Measurements from ENCODE around the gene NLGN2. TPM values are rescaled to one million over a fixed set of nuclear protein-coding genes. Genes with fewer than 3 reads are reported as not detected.

NLGN2 gene
- total and polyA plus RNA-seq, 5 experiments from 2014 or later, result 0.03 to 14.7 (median 0.23) TPM

- Mint-ChIP-seq H3K4me1 (peaks cover 11 to 27% (median 18%) of the 10 kb centered on the region in 4 donors), H3K36me3 (peaks cover 0 to 29% (median 0%) of the 10 kb centered on the region in 3 donors), H3K27me3 (no peaks in the 10 kb centered on the region), H3K4me3 (no peak overlapping the region), H3K27ac (peak overlapping the region in 7 of 10 donors; percentile 43 to 84 (median 56)), H3K9me3 (no peaks in the 10 kb centered on the region)
- ATAC-seq (no peak), DNase-seq (no peak)
- POLR2A ChIA-PET, result interaction anchor here (0.7 to 18.5 kb wide), 5 partner anchors 15 to 25 kb away, joined by 3 to 295 read pairs (median 3); partner anchors contain the start of genes POLR2A, SLC35G6, TMEM102 and ZBTB4
Observed at GRCh38 chr17:7460850-7461660, 53.4 kb downstream of the NLGN2 start.

DNA sequence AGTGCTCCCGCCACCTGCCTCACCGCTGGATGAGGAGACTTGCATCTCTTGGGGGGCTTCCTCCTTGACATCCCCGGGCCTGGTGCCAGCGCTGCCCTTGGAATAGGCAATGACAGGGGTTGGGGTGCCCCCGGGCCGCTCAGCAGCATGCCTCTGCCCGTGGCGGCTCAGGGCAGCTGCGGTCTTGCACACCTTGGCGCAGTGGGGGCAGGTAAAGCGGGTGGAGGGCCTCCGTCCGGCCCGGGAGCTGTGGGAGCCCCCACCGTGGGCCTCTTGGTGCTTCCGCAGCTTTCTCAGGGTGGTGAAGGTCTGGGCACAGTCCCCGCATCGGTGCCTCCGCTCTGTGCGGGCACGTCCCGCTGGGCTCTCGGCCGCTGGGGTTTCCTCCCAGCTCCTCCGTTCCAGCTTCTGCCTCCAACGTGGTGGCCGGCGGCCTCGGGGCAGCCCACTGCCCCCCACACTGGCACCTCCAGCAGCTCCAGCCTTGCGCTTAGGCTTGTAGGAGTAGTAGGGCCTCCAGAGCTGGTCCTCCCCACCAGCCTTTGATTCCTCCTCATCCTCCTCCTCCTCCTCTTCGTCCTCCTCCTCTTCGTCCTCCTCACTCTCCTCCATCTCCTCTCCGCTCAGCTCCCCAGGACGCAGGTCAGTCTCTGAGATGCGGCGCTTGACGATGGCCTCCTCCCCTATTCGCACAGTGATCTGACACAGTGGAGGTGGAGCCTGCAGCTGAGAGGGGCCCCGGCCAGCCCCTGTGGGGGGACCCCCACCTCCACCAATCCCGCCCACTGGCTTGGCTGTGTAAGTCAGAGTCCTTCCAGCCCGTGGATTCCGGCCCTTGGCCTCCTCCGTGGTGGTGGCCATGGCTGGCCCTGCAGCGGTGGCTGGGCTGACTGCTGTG is 55.1 kb downstream of the NLGN2 start:
- H3K4me3 Mint-ChIP-seq, result no peak overlapping the region
- POLR2A ChIA-PET, result interaction anchor here (1.7 to 18.5 kb wide), 3 partner anchors 13 to 26 kb away, joined by 5 to 295 read pairs (median 6); partner anchors contain the start of genes SLC35G6 and ZBTB4
- no peaks in the 10 kb centered on the region for H3K9me3 Mint-ChIP-seq
- ATAC-seq (peak in 1 of 2 donors; percentile 11), DNase-seq (no peak)
- peak overlapping the region in 1 of 10 donors; percentile 21 for H3K27ac Mint-ChIP-seq
- H3K36me3 Mint-ChIP-seq, result peaks cover 0 to 42% (median 5%) of the 10 kb centered on the region in 3 donors
- H3K4me1 Mint-ChIP-seq, result peaks cover 12 to 33% (median 25%) of the 10 kb centered on the region in 4 donors
- no peaks in the 10 kb centered on the region for H3K27me3 Mint-ChIP-seq

- POLR2A ChIA-PET, result interaction anchor here (0.7 to 18.5 kb wide), 5 partner anchors 9 to 394 kb away, joined by 3 to 295 read pairs (median 5); partner anchors contain the start of genes NAA38, SLC35G6 and ZBTB4
- Mint-ChIP-seq H3K4me3 (no peak overlapping the region), H3K36me3 (peaks cover 0 to 44% (median 5%) of the 10 kb centered on the region in 3 donors), H3K9me3 (no peaks in the 10 kb centered on the region), H3K4me1 (peaks cover 12 to 38% (median 29%) of the 10 kb centered on the region in 4 donors), H3K27ac (no peak overlapping the region), H3K27me3 (no peaks in the 10 kb centered on the region)
- DNase-seq (no peak), ATAC-seq (no peak)
Observed at GRCh38 chr17:7463372-7463846, 55.8 kb downstream of the NLGN2 start.

GRCh38 chr17:7464081-7464480 is 56.4 kb downstream of the NLGN2 start:
- POLR2A ChIA-PET, result interaction anchor here (0.6 to 18.5 kb wide), 7 partner anchors 10 to 393 kb away, joined by 3 to 295 read pairs (median 3); partner anchors contain the start of genes NAA38, SLC35G6 and ZBTB4
- H3K36me3 Mint-ChIP-seq, result peaks cover 0 to 41% (median 5%) of the 10 kb centered on the region in 3 donors

DNA sequence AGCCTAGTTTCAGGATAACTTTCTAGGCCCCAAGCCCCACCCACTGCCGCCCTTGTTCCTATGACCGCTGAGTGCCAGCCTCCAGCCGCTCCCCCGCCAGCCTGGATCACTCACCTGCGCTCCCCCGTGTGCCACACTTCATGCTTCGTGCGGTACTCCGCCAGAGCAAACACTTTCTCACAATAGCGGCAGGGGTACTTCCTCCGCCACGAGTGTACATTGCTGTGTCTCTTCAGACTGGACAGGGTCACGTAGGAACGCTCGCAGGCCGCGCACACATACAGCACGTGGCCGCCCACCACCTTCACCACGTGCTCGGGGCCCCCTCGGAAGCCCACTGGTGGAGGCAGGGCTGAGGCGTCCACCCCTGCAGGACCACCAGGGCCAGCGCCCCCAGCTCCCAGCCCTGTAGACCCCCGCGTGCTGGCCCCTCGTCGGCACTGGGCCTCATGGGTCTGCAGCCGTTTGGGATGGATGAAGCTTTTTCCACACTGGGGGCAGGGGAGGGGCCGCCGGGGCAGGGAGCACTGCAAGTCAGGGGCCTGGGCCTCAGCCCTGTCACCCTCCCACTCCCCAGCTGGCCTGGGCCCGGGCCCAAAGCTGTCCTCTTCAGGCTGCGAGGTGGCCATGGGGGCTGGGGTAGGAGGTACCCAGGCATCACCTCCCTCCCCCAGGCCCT is 58.1 kb downstream of the NLGN2 start:
- Mint-ChIP-seq H3K9me3 (no peaks in the 10 kb centered on the region), H3K27ac (peak overlapping the region in 3 of 10 donors; percentile 61 to 85 (median 67)), H3K27me3 (no peaks in the 10 kb centered on the region), H3K4me1 (peaks cover 12 to 35% (median 31%) of the 10 kb centered on the region in 4 donors), H3K36me3 (peaks cover 0 to 41% (median 5%) of the 10 kb centered on the region in 3 donors), H3K4me3 (peak overlapping the region in 1 of 10 donors; percentile 58)
- no peak for ATAC-seq
- DNase-seq, result no peak
- POLR2A ChIA-PET, result interaction anchor here (0.8 to 18.5 kb wide), 3 partner anchors 10 to 29 kb away, joined by 3 to 295 read pairs (median 4); partner anchors contain the start of genes SLC35G6 and ZBTB4

More at GRCh38 chr17:7464081-7464480, 56.4 kb downstream of the NLGN2 start:
- no peak overlapping the region for H3K4me3 Mint-ChIP-seq
- no peak for DNase-seq
- H3K4me1 Mint-ChIP-seq, result peaks cover 14 to 43% (median 32%) of the 10 kb centered on the region in 4 donors
- no peaks in the 10 kb centered on the region for H3K27me3 Mint-ChIP-seq
- H3K9me3 Mint-ChIP-seq, result no peaks in the 10 kb centered on the region
- no peak for ATAC-seq
- peak overlapping the region in 2 of 10 donors; percentile 56 to 78 for H3K27ac Mint-ChIP-seq

DNA sequence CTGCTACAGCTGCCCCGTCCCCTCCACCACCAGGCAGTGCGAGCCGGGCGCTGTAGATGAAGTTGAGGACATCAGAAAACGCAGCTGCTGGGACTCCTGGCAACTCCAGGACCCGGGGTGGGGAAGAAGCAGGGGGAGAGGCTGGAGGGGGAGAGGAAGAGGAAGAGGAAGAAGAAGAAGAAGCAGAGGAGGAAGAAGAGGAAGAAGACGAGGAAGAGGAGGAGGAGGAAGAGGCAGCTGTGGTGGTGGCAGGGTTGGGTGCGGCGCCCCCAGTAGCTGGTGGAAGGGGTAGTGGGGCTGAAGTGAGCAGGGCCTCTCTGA is 58.6 kb downstream of the NLGN2 start:
- Mint-ChIP-seq H3K9me3 (no peaks in the 10 kb centered on the region), H3K4me3 (no peak overlapping the region), H3K27ac (peak overlapping the region in 7 of 10 donors; percentile 43 to 85 (median 67)), H3K27me3 (no peaks in the 10 kb centered on the region), H3K36me3 (peaks cover 0 to 38% (median 5%) of the 10 kb centered on the region in 3 donors), H3K4me1 (peaks cover 9 to 40% (median 30%) of the 10 kb centered on the region in 4 donors)
- ATAC-seq (no peak), DNase-seq (no peak)
- POLR2A ChIA-PET, result interaction anchor here (0.6 to 18.5 kb wide), 4 partner anchors 10 to 29 kb away, joined by 3 to 295 read pairs (median 4); partner anchors contain the start of genes SLC35G6 and ZBTB4

- Mint-ChIP-seq H3K4me3 (peak overlapping the region in 2 of 10 donors; percentile 11 to 19), H3K27me3 (no peaks in the 10 kb centered on the region), H3K36me3 (peaks cover 0 to 38% (median 5%) of the 10 kb centered on the region in 3 donors), H3K27ac (peak overlapping the region in 9 of 10 donors; percentile 5 to 87 (median 72)), H3K4me1 (peaks cover 13 to 44% (median 34%) of the 10 kb centered on the region in 4 donors), H3K9me3 (no peaks in the 10 kb centered on the region)
- ATAC-seq, result no peak
- DNase-seq, result no peak
- POLR2A ChIA-PET, result interaction anchor here (0.6 to 18.5 kb wide), 5 partner anchors 9 to 30 kb away, joined by 3 to 295 read pairs (median 4); partner anchors contain the start of genes POLR2A, SLC35G6 and ZBTB4
Observed at GRCh38 chr17:7466639-7467341, 59.1 kb downstream of the NLGN2 start.

GRCh38 chr17:7467498-7467897 is 59.9 kb downstream of the NLGN2 start:
- H3K36me3 Mint-ChIP-seq, result peaks cover 0 to 38% (median 5%) of the 10 kb centered on the region in 3 donors
- no peaks in the 10 kb centered on the region for H3K9me3 Mint-ChIP-seq
- POLR2A ChIA-PET, result interaction anchor here (0.6 to 18.5 kb wide), 5 partner anchors 9 to 131 kb away, joined by 3 to 295 read pairs (median 4); partner anchors contain the start of genes ACAP1, POLR2A, SLC35G6 and ZBTB4
- peaks cover 16 to 50% (median 40%) of the 10 kb centered on the region in 4 donors for H3K4me1 Mint-ChIP-seq
- ATAC-seq (no peak), DNase-seq (no peak)
- H3K27me3 Mint-ChIP-seq, result no peaks in the 10 kb centered on the region
- H3K27ac Mint-ChIP-seq, result peak overlapping the region in 7 of 10 donors; percentile 15 to 93 (median 85)
- no peak overlapping the region for H3K4me3 Mint-ChIP-seq

GRCh38 chr17:7468290-7468689 is 60.6 kb downstream of the NLGN2 start:
- Mint-ChIP-seq H3K4me1 (peaks cover 16 to 55% (median 43%) of the 10 kb centered on the region in 4 donors), H3K36me3 (peaks cover 0 to 36% (median 5%) of the 10 kb centered on the region in 3 donors), H3K4me3 (no peak overlapping the region), H3K9me3 (no peaks in the 10 kb centered on the region), H3K27ac (peak overlapping the region in 2 of 10 donors; percentile 61 to 82), H3K27me3 (no peaks in the 10 kb centered on the region)
- ATAC-seq, result no peak
- DNase-seq, result no peak
- POLR2A ChIA-PET, result interaction anchor here (1.6 to 18.5 kb wide), 3 partner anchors 8 to 23 kb away, joined by 4 to 295 read pairs (median 5); partner anchors contain the start of genes POLR2A, SLC35G6 and ZBTB4

DNA sequence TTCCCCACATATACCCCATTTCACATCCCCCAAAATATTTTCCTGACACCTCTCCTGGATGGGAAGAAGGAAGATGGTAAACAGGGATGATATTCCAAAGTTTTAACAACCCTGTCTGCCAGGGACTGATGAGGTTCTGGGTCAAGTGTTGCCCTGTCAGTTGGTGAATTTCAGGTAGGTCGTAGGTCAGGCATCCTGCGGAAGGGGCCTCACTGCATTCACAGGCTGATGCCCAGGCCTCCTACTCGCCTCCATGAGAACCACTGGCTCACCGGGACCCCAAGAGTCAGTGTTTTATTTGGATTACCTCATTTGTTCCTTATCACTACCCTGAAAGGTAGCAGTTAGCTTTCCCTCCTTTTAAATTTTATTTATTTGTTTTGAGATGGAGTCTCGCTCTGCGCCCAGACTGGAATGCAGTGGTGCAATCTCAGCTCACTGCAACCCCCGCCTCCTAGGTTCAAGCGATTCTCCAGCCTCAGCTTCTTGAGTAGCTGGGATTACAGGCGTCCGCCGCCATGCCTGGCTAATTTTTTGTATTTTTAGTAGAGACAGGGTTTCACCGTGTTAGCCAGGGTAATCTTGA is 61.3 kb downstream of the NLGN2 start:
- POLR2A ChIA-PET, result interaction anchor here (1.6 to 18.5 kb wide), 2 partner anchors 7 to 23 kb away, joined by 4 to 295 read pairs; partner anchors contain the start of genes SLC35G6 and ZBTB4
- Mint-ChIP-seq H3K9me3 (no peaks in the 10 kb centered on the region), H3K4me3 (peak overlapping the region in 1 of 10 donors; percentile 11), H3K27me3 (no peaks in the 10 kb centered on the region), H3K36me3 (peaks cover 0 to 30% (median 5%) of the 10 kb centered on the region in 3 donors), H3K4me1 (peaks cover 16 to 61% (median 46%) of the 10 kb centered on the region in 4 donors), H3K27ac (peak overlapping the region in 4 of 10 donors; percentile 3 to 82 (median 37))
- DNase-seq (no peak), ATAC-seq (no peak)
